Measurements from ENCODE around the gene TRIO.

The TRIO gene

GRCh38 chr5:14144586-14145434 lies 1.7 kb downstream of the TRIO start:
- peak overlapping the region; percentile 92 for H3K27ac ChIP-seq
- peak; percentile 56 for DNase-seq (ENCODE audit: low read depth, low spot score)

- no peak for DNase-seq (ENCODE audit: low read depth, low spot score)
- peak overlapping the region; percentile 92 for H3K27ac ChIP-seq
These were observed 2.5 kb downstream of the TRIO start for GRCh38 chr5:14145435-14146334.

GRCh38 chr5:14146725-14147124 lies 3.6 kb downstream of the TRIO start:
- DNase-seq (ENCODE audit: low read depth, low spot score): no peak
- H3K27ac ChIP-seq: peak overlapping the region; percentile 92

- H3K27ac ChIP-seq: no peak overlapping the region
- no peak for DNase-seq (ENCODE audit: low read depth, low spot score)
These were observed 4.1 kb downstream of the TRIO start for GRCh38 chr5:14147210-14147609.

GRCh38 chr5:14148483-14148882 lies 5.3 kb downstream of the TRIO start:
- H3K27ac ChIP-seq: no peak overlapping the region
- no peak for DNase-seq (ENCODE audit: low read depth, low spot score)

GRCh38 chr5:14148890-14149671 lies 5.9 kb downstream of the TRIO start:
- H3K27ac ChIP-seq: no peak overlapping the region
- no peak for DNase-seq (ENCODE audit: low read depth, low spot score)

GRCh38 chr5:14149672-14150274 lies 6.6 kb downstream of the TRIO start:
- DNase-seq (ENCODE audit: low read depth, low spot score): no peak
- H3K27ac ChIP-seq: no peak overlapping the region

GRCh38 chr5:14151416-14151815 lies 8.3 kb downstream of the TRIO start:
- no peak overlapping the region for H3K27ac ChIP-seq
- no peak for DNase-seq (ENCODE audit: low read depth, low spot score)

- DNase-seq (ENCODE audit: low read depth, low spot score): no peak
- peak overlapping the region; percentile 38 for H3K27ac ChIP-seq
These were observed 10.1 kb downstream of the TRIO start for GRCh38 chr5:14153071-14153864.

- H3K27ac ChIP-seq: peak overlapping the region; percentile 38
- DNase-seq (ENCODE audit: low read depth, low spot score): no peak
These were observed 11.0 kb downstream of the TRIO start for GRCh38 chr5:14153932-14154731.

- DNase-seq (ENCODE audit: low read depth, low spot score): no peak
- peak overlapping the region; percentile 83 for H3K27ac ChIP-seq
These were observed 11.9 kb downstream of the TRIO start for GRCh38 chr5:14155075-14155474.

GRCh38 chr5:14155739-14156138 lies 12.6 kb downstream of the TRIO start:
- H3K27ac ChIP-seq: peak overlapping the region; percentile 83
- no peak for DNase-seq (ENCODE audit: low read depth, low spot score)

GRCh38 chr5:14156290-14156649 lies 13.1 kb downstream of the TRIO start:
- H3K27ac ChIP-seq: peak overlapping the region; percentile 83
- DNase-seq (ENCODE audit: low read depth, low spot score): no peak

GRCh38 chr5:14156650-14157492 lies 13.7 kb downstream of the TRIO start:
- DNase-seq (ENCODE audit: low read depth, low spot score): peak; percentile 84
- peak overlapping the region; percentile 83 for H3K27ac ChIP-seq

- peak overlapping the region; percentile 83 for H3K27ac ChIP-seq
- DNase-seq (ENCODE audit: low read depth, low spot score): no peak
These were observed 14.3 kb downstream of the TRIO start for GRCh38 chr5:14157493-14157782.

- DNase-seq (ENCODE audit: low read depth, low spot score): no peak
These were observed 15.9 kb downstream of the TRIO start for GRCh38 chr5:14158890-14159666.

More at GRCh38 chr5:14158890-14159666, 15.9 kb downstream of the TRIO start:
- H3K27ac ChIP-seq: no peak overlapping the region
